Keratinocyte (primary cell): ENCODE measurements around the gene MRPL41. TPM values are rescaled to one million over a fixed set of nuclear protein-coding genes. Genes with fewer than 3 reads are reported as not detected.

Experiments used
- DNase-seq: peaks from one replicate; pipeline ENCODE4 v3.0.0-alpha.2; 2011; ENCODE audit warnings: low read depth, missing footprints, low spot score
- FAIRE-seq: peaks from 2 replicates; lab custom pipeline; 2011; peaks lifted over from hg19 to GRCh38; lab: Jason Lieb, UNC
- H2AFZ ChIP-seq: 2 replicates; pipeline ENCODE4 v1.6.0; 2012; ENCODE audit warnings: low read length, control low read depth, inconsistent platforms; ENCODE audit not compliant: control insufficient read depth
- H3K27ac ChIP-seq: 2 replicates; pipeline ENCODE4 v1.5.1; 2011; ENCODE audit warnings: low read length; ENCODE audit not compliant: control insufficient read depth, insufficient read depth
- H3K27me3 ChIP-seq: 3 replicates; pipeline ENCODE4 v1.6.0; 2011; ENCODE audit warnings: low read length; ENCODE audit not compliant: control insufficient read depth, insufficient read depth; ENCODE audit errors: extremely low read depth
- H3K36me3 ChIP-seq, 2 experiments: 2 replicates in 1 of 2; 3 replicates in 1 of 2; pipeline ENCODE4 v1.5.1; 2011; ENCODE audit warnings: low read length in 2 of 2, mild to moderate bottlenecking in 1 of 2; ENCODE audit not compliant: control insufficient read depth in 2 of 2, insufficient read depth in 2 of 2; ENCODE audit errors: extremely low read depth in 1 of 2
- H3K4me1 ChIP-seq: 3 replicates; pipeline ENCODE4 v1.5.1; 2011; ENCODE audit warnings: low read length; ENCODE audit not compliant: control insufficient read depth, insufficient read depth; ENCODE audit errors: extremely low read depth
- H3K4me2 ChIP-seq: 3 replicates; pipeline ENCODE4 v1.6.0; 2011; ENCODE audit warnings: low read depth, low read length; ENCODE audit not compliant: control insufficient read depth, insufficient read depth; ENCODE audit errors: extremely low read depth
- H3K4me3 ChIP-seq, 3 experiments: fragments of 200-600 bp in 1 of 3; sonication (generic) in 1 of 3; 2 replicates in 2 of 3; 3 replicates in 1 of 3; pipeline ENCODE4 v1.5.1; 2011 to 2016; ENCODE audit warnings: low read length in 3 of 3, mild to moderate bottlenecking in 3 of 3, control low read depth in 2 of 3, inconsistent platforms in 1 of 3, low read depth in 1 of 3, mixed read lengths in 1 of 3, mixed run types in 1 of 3, moderate library complexity in 1 of 3; ENCODE audit not compliant: control insufficient read depth in 2 of 3, insufficient read depth in 2 of 3; ENCODE audit errors: extremely low read depth in 1 of 3
- H3K79me2 ChIP-seq: 2 replicates; pipeline ENCODE4 v1.6.0; 2012; ENCODE audit warnings: low read length; ENCODE audit not compliant: control insufficient read depth, insufficient read depth
- H3K9ac ChIP-seq: 3 replicates; pipeline ENCODE4 v1.6.0; 2011; ENCODE audit warnings: low read length; ENCODE audit not compliant: control insufficient read depth, insufficient read depth; ENCODE audit errors: extremely low read depth
- H3K9me1 ChIP-seq: 3 replicates; pipeline ENCODE4 v1.6.0; 2011; ENCODE audit warnings: low read length; ENCODE audit not compliant: control insufficient read depth, insufficient read depth; ENCODE audit errors: extremely low read depth
- H3K9me3 ChIP-seq: 2 replicates; pipeline ENCODE4 v1.5.1; 2012; ENCODE audit warnings: low read depth, low read length; ENCODE audit not compliant: control insufficient read depth
- H4K20me1 ChIP-seq: 3 replicates; pipeline ENCODE4 v1.6.0; 2011; ENCODE audit warnings: low read length; ENCODE audit not compliant: control insufficient read depth, insufficient read depth; ENCODE audit errors: extremely low read depth
- CTCF ChIP-seq, 3 experiments: IDR thresholded peaks in 1 of 3; conservative IDR thresholded peaks in 1 of 3; optimal IDR thresholded peaks in 1 of 3; 2 replicates in 2 of 3; 3 replicates in 1 of 3; pipeline versions ENCODE3 to v1.5.1; 2011; ENCODE audit warnings: low read length in 3 of 3, mild to moderate bottlenecking in 3 of 3, moderate library complexity in 2 of 3, control low read depth in 1 of 3, inconsistent platforms in 1 of 3; ENCODE audit not compliant: insufficient read depth in 2 of 3; ENCODE audit errors: extremely low read depth in 1 of 3
- EZH2 ChIP-seq: IDR thresholded peaks from one replicate; pipeline ENCODE4 v1.6.1; 2012; ENCODE audit warnings: inconsistent platforms, mild to moderate bottlenecking, low read length, moderate library complexity
- dilution Hi-C: fragments of 300-500 bp; cut with MboI; formaldehyde crosslinking; loops from one replicate; pipeline ENCODE4 v1.7.0; 2020; ENCODE audit warnings: low sequenced_read_pairs; ENCODE audit not compliant: extremely low pct_ligation_motif_present
- polyA plus RNA-seq, 5 experiments: library from polyadenylated mRNA; depleted of rRNA in 3 of 5; stranded (reverse) in 3 of 5; stranded (forward) in 1 of 5; unstranded in 1 of 5; fragments of >200 nt; gene quantifications; 1 replicate in 1 of 5; 2 replicates in 3 of 5; 3 replicates in 1 of 5; pipeline versions ENCODE4 v1.2.1 to v1.2.3, GENCODE V29; 2011 to 2012; ENCODE audit warnings: missing spikeins in 2 of 5, low read depth in 1 of 5, low replicate concordance in 1 of 5

Gene MRPL41
- polyA plus RNA-seq, 1 donor (not counting 4 experiments of a cell fraction or from before 2014, with no cell fraction given) = 18.1 TPM

DNA sequence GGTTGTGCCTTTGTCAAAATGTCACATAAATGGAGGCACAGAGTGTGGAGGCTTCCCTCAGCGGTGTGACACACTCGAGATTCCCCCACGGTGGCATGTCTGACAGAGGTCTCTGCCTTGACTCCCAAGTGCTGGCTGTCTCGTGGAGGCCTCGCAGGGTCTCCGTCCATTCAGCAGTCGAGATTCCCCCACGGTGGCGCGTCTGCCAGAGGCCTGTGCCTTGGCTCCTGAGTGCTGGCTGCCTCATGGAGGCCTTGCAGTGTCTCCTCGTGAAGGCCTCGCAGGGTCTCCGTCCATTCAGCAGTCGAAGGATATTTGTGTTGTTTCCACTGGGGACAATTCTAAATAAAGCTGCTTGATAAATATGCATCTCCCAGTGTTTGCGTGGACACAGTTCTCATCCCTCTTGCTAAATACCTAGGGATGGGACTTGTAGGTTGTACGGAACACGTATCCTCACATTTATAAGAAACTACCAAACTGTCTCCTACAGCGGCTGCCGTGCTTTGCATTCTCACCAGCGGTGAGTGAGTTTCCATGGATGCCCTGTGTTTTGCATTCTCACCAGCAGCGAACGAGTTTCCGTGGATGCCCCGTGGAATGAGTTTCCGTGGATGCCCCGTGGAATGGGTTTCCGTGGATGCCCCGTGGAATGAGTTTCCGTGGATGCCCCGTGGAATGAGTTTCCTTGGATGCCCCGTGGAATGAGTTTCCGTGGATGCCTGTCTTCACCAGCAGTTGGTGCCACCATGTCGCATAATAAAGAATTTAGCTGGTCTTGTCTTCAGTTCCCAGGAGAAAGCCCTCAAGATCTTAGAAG lies 27.3 kb upstream of the MRPL41 start:
- no peaks in the 10 kb centered on the region for H3K9me1 ChIP-seq
- no peak overlapping the region for H3K27ac ChIP-seq
- DNase-seq (no peak), FAIRE-seq (no peak)
- no peak overlapping the region for H2AFZ ChIP-seq
- no peak overlapping the region for H3K4me3 ChIP-seq
- no peaks in the 10 kb centered on the region for H3K79me2 ChIP-seq
- no peak overlapping the region for H3K4me2 ChIP-seq
- no peaks in the 10 kb centered on the region for H3K27me3 ChIP-seq
- dilution Hi-C loops = no loop called here
- no peak overlapping the region for H3K9ac ChIP-seq
- no peak for TF ChIP-seq EZH2
- TF ChIP-seq CTCF (optimal IDR thresholded peaks at IDR 0.05 in 1 of 3, IDR thresholded peaks at IDR 0.05 in 1 of 3, conservative IDR thresholded peaks at IDR 0.05 in 1 of 3; ENCODE audit: extremely low read depth in 1 of 3, insufficient read depth in 2 of 3, low read length in 3 of 3) = no peak
- no peaks in the 10 kb centered on the region for H3K9me3 ChIP-seq
- H3K36me3 ChIP-seq = no peaks in the 10 kb centered on the region
- no peaks in the 10 kb centered on the region for H4K20me1 ChIP-seq
- H3K4me1 ChIP-seq = no peaks in the 10 kb centered on the region

DNA sequence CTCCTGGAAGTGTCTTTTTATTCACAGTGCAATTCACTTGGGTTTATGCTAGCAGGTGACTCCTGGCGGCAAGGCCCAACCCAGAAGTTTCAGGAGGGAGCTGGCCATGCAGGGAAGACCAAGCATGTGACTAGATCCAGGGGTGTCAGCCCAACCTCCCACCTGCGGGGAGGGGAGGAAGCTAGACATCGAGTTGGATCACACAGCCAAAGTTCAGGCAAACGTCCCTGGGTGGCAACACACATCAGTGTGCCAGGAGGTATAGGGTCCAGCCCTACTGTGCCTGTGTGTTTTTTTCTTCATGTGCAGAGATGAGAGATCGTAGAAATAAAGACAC lies 26.7 kb upstream of the MRPL41 start:
- no peak for FAIRE-seq

More for the DNA sequence above, 26.7 kb upstream of the MRPL41 start:
- Histone ChIP-seq H3K9me1 (no peaks in the 10 kb centered on the region), H3K4me1 (no peaks in the 10 kb centered on the region), H3K36me3 (no peaks in the 10 kb centered on the region), H3K4me3 (no peak overlapping the region), H2AFZ (no peak overlapping the region), H3K9ac (no peak overlapping the region), H3K4me2 (no peak overlapping the region), H3K79me2 (no peaks in the 10 kb centered on the region), H3K27ac (no peak overlapping the region), H4K20me1 (no peaks in the 10 kb centered on the region), H3K9me3 (no peaks in the 10 kb centered on the region), H3K27me3 (no peaks in the 10 kb centered on the region)
- dilution Hi-C loops = no loop called here
- TF ChIP-seq CTCF (optimal IDR thresholded peaks at IDR 0.05 in 1 of 3, IDR thresholded peaks at IDR 0.05 in 1 of 3, conservative IDR thresholded peaks at IDR 0.05 in 1 of 3; ENCODE audit: extremely low read depth in 1 of 3, insufficient read depth in 2 of 3, low read length in 3 of 3) = no peak
- TF ChIP-seq EZH2 = no peak
- DNase-seq = no peak
